GM21515 (cell line): ENCODE results near the gene GTF3C4.

ENCODE experiments used
- ATAC-seq: cut with Tn5 transposase; IDR thresholded peaks from one replicate; pipeline ENCODE4 v1.9.1; 2021; ENCODE audit not compliant: unreplicated experiment

The GTF3C4 gene

DNA sequence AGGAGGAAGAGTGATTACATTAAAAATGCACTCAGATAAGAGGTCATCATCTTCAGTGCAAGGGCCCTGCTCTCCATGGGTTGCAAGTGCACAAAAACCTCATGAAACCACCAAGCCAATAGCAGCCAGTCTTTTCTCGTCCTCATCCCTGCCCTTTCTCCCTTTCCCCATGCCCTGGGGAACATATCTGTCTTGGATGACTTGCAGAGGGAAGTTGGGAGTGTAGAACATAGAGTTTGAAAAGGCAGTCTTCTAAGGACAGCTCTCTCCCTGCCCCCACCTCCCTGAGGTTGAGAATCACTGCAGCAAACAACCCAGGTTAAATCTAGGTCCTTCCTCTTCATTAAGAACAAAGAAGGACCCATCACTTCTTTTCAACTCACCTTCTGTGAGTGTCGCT, 22.5 kb upstream of the GTF3C4 start:
- no peak for ATAC-seq

GRCh38 chr9:132648283-132648682, 22.0 kb upstream of the GTF3C4 start:
- ATAC-seq, result no peak

- no peak for ATAC-seq
Measured at GRCh38 chr9:132648685-132649084, 21.6 kb upstream of the GTF3C4 start.

- no peak for ATAC-seq
Measured at GRCh38 chr9:132651259-132651658, 19.0 kb upstream of the GTF3C4 start.

- no peak for ATAC-seq
Measured at GRCh38 chr9:132656299-132656698, 14.0 kb upstream of the GTF3C4 start.

GRCh38 chr9:132662152-132662945, 7.9 kb upstream of the GTF3C4 start:
- ATAC-seq, result no peak

DNA sequence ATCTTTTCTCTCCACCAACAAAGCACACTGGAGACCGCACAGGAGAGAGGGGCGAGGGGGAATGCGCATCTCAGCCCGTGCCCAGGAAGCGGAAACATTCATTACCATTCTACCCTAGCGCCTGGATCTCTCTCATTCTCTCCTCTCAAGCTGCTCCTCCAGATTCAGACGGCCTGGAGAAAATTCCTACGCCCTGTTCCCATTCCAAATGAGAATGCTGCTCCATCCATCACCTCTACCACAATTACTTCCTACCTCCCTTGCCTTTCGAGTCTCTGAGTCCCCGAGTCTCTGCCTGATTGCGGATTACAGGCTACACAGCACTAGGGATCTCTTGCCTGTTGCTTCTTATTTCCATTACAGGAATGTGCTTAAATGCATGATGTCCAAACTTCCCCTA, 7.1 kb upstream of the GTF3C4 start:
- no peak for ATAC-seq

DNA sequence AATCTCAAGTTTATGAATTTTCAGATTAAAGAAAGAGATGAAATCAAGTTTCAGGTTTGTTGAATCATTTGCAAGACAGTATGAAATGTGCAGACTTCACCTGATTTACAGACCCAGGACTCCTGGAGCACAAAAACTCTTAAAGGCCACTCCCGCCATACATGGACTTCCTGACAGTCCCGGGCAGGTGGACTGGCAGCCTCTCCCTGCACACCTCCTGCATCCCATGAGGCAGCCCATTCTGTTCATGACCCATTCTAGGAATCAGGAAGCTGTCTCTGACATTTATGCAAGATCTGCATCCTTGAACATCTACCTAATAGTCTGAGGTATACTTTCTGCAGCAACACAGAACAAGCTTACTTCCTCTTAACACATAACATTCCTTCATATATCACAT, 6.4 kb upstream of the GTF3C4 start:
- no peak for ATAC-seq

DNA sequence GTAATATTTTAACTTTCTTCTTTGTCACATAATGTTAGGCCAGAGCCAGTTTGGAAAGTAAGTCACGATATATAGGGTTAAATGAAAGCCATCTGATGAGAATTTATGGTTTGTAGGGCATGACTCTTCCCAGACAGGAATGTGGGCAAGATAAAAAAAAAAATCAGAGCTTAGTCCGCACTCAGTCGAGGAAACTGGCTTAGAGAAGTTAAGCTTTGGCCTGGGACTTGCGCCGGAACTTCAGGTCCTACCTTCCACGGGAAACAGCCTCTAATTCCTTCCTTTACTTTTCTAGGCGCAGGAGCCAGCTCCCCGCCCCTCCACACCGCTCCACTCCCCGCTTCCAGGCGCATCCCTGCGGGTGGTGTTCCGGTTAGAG, 956 bp upstream of the GTF3C4 start:
- ATAC-seq, result no peak

- peak; percentile 63 for ATAC-seq
Measured at GRCh38 chr9:132669698-132670456, 387 bp upstream of the GTF3C4 start, which contains the start of gene DDX31. Gene DDX31 (minus strand): TSS chr9:132669983. CDS start chr9:132669934, 49 bp downstream.

GRCh38 chr9:132671620-132672412, 1.6 kb downstream of the GTF3C4 start:
- no peak for ATAC-seq

DNA sequence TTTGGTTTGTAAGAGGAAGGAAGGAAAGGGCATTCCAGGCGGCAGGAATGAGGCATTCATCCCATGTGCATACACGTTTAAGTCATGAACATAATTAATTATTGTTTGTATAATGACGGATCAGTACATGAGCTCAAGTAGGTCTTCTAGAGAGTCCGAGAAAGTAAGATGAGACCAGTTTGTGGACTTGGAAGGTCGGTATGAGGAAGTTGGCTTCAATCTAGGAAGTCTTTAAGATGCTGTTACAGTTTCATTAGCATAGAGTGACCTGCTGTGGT, 2.1 kb downstream of the GTF3C4 start:
- no peak for ATAC-seq

DNA sequence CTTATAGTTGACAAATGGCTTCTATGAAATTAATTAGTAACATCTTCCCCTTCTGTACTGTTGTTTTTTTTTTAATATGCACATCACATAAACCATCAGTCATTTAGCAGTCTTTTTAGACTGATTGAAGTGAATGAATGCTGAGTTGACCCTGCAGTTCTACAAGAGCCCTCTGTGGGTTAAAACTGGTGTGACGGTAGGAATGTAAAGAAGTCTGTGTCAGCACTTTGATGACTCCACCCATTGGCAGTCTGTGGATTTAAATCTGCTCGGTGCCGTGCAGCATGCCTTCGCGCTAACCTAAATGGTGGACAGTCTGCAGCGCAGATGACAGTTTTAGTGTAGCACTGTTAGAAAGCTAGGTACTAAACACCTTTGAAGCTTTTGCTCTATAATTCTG, 3.1 kb downstream of the GTF3C4 start:
- no peak for ATAC-seq

DNA sequence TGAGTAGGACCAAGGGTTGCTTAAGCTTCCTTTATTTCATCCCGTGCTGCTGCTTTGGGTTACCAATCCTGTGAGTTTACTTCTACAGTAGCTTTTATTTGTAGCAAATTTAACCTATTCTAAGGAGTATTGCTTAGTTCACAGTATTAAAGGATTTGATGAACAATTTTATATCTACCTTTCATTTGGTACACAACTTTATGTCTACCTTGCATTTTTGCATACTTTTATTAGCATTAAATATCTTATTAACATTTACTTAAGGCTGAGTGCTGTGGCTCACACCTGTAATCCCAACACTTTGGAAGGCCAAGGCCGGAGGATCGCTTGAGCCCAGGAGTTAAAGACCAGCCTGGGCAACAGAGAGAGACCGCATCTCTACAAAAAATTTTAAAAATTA, 4.2 kb downstream of the GTF3C4 start:
- no peak for ATAC-seq

GRCh38 chr9:132677976-132678375, 7.7 kb downstream of the GTF3C4 start:
- ATAC-seq, result no peak

- no peak for ATAC-seq
Measured at GRCh38 chr9:132679946-132680625, 9.8 kb downstream of the GTF3C4 start.

DNA sequence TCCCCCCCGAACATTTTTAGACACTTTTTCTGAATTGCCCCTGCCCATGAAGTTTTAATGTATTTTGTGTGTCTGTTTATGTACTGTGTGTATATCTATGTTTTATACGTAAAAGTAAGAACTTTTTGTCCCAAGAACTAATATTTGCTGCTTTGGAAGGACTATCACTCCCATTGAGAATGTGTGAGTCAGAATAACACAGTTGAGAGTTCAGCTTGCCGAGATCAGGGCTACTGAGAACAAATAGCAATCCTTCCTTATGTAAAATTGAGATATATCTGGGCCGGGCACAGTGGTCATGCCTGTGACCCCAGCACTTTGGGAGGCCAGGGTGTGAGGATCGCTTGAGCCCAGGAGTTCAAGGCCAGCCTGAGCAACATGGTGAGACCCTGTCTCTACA, 11.3 kb downstream of the GTF3C4 start:
- no peak for ATAC-seq

GRCh38 chr9:132683873-132684272, 13.6 kb downstream of the GTF3C4 start:
- ATAC-seq, result no peak

GRCh38 chr9:132690696-132691095, 20.4 kb downstream of the GTF3C4 start:
- ATAC-seq, result no peak

- ATAC-seq, result no peak
Measured at GRCh38 chr9:132694144-132694543, 23.9 kb downstream of the GTF3C4 start.

DNA sequence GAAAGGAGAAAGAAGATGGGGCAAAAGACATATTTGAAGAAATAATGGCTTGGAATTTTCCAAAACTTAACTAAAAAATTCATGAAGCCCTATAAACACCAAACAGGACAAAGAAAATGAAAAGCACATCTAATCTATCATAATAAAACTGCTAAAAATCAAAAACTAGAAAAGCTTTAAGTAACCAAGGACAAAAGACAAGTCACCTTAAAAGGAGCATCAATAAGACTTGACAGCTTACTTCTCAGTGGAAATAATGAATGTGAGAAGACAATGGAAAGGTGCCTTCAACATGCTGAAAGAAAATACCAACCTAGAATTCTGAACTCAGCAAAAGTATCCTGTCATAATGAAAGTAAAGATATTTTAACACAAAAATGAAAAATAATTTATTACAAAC, 27.0 kb downstream of the GTF3C4 start:
- no peak for ATAC-seq
